Measurements from ENCODE around the gene TBK1. TPM values are rescaled to one million over a fixed set of nuclear protein-coding genes. Genes with fewer than 3 reads are reported as not detected.

TBK1 gene
- polyA plus RNA-seq, 3 donors = 14.3 to 24.7 (median 15.5) TPM

DNA sequence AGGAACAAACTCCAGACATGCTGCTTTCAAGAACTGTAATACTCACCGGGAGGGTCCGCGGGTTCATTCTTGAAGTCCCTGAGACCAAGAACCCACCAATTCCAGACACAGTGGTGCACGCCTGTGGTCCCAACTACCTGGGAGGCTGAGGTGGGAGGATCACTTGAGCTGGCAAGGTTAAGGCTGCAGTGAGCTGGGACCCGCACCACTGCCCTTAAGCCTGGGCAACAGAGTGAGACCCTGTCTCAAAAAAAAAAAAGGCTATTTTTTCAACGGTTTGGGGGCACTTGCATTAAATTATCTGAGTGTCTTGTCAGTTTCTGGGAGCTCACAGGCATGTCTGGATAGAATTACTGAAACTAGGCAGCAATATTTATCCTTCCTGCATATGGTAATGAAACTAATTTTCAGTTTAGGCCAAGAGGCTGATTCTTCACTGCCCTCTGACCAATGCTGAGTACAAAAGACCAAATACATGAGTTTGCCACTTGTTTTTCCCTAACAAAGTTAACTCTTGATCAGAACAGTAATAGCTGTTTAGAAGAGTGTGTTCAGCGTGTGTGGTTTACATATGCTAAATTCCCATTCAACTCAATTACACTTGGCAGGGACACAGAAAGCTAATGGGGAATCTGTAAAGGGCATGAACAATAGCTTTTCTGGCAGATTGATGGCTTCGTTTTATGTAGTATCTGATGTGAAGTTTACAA is 92.6 kb downstream of the TBK1 start:
- Histone ChIP-seq H3K4me1 (ENCODE audit: control insufficient read depth in 1 of 2, insufficient read depth in 2 of 2, low read length in 2 of 2) (peaks cover 0 to under 1% of the 10 kb centered on the region in 2 donors), H4K20me1 (ENCODE audit: insufficient read depth, low read length) (no peaks in the 10 kb centered on the region), H2AFZ (ENCODE audit: insufficient read depth, low read depth, low read length, poor library complexity, severe bottlenecking) (no peak overlapping the region), H3K27ac (ENCODE audit: low read depth in 1 of 2, low read length in 2 of 2) (no peak overlapping the region), H3K4me2 (replicated peaks; ENCODE audit: extremely low read depth, low read length, poor library complexity, severe bottlenecking) (no peak overlapping the region), H3K27me3 (ENCODE audit: control insufficient read depth in 2 of 2, insufficient read depth in 2 of 2, low read length in 2 of 2) (peaks cover 0 to 6% of the 10 kb centered on the region in 2 donors), H3K4me3 (replicated peaks in 1 of 3; ENCODE audit: low read depth in 2 of 3, low read length in 3 of 3) (no peak overlapping the region), H3K36me3 (replicated peaks in 1 of 2; ENCODE audit: control insufficient read depth in 1 of 2, insufficient read depth in 2 of 2, low read length in 2 of 2) (no peaks in the 10 kb centered on the region), H3K9me3 (replicated peaks in 1 of 2; ENCODE audit: control insufficient read depth in 1 of 2, insufficient read depth in 1 of 2, low read length in 2 of 2) (peaks cover 0 to 8% of the 10 kb centered on the region in 2 donors), H3K9ac (ENCODE audit: insufficient read depth, low read length, poor library complexity, severe bottlenecking) (no peak overlapping the region), H3K79me2 (ENCODE audit: insufficient read depth, low read length) (no peaks in the 10 kb centered on the region)
- intact Hi-C loops (cut with micrococcal nuclease) = loop anchor here in 1 of 2 donors (5.0 to 10.0 kb wide), 2 partner anchors 38 to 240 kb away; no protein-coding TSS in a partner anchor
- TF ChIP-seq, protein P1, sequence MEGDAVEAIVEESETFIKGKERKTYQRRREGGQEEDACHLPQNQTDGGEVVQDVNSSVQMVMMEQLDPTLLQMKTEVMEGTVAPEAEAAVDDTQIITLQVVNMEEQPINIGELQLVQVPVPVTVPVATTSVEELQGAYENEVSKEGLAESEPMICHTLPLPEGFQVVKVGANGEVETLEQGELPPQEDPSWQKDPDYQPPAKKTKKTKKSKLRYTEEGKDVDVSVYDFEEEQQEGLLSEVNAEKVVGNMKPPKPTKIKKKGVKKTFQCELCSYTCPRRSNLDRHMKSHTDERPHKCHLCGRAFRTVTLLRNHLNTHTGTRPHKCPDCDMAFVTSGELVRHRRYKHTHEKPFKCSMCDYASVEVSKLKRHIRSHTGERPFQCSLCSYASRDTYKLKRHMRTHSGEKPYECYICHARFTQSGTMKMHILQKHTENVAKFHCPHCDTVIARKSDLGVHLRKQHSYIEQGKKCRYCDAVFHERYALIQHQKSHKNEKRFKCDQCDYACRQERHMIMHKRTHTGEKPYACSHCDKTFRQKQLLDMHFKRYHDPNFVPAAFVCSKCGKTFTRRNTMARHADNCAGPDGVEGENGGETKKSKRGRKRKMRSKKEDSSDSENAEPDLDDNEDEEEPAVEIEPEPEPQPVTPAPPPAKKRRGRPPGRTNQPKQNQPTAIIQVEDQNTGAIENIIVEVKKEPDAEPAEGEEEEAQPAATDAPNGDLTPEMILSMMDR (IDR thresholded peaks at IDR 0.05) = no peak
- no peaks in the 10 kb centered on the region for H3K36me3 Mint-ChIP-seq
- H3K4me1 Mint-ChIP-seq = peaks cover 3% of the 10 kb centered on the region
- 91% methylated on average over 6 of the region's 8 CpGs for WGBS (ENCODE audit: insufficient coverage)
- H3K27ac Mint-ChIP-seq = no peak overlapping the region
- DNase-seq = no peak
- H3K9me3 Mint-ChIP-seq = peaks cover 5 to 10% (median 8%) of the 10 kb centered on the region in 7 donors
- peaks cover 9 to 31% (median 9%) of the 10 kb centered on the region in 3 donors for H3K27me3 Mint-ChIP-seq (ENCODE audit: low read depth in 3 of 3)
- no peak overlapping the region for H3K4me3 Mint-ChIP-seq

DNA sequence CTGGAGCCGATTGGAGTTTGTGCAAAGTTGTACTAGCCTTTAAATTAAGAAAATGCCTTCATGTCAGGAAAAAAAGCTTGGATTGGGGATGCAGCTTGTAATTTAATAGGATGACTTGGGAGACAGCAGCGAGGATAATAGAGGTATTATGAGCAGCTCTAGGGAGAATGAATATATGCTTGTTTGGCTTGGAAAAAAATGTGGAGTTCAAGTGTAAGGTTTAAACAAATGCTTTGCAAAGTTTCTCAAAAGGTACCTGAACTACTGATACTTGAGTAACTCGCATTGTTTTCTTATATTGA is 93.1 kb downstream of the TBK1 start:
- Histone ChIP-seq H3K79me2 (ENCODE audit: insufficient read depth, low read length) (peaks cover 2% of the 10 kb centered on the region), H3K27ac (ENCODE audit: low read depth in 1 of 2, low read length in 2 of 2) (no peak overlapping the region), H2AFZ (ENCODE audit: insufficient read depth, low read depth, low read length, poor library complexity, severe bottlenecking) (no peak overlapping the region), H3K27me3 (ENCODE audit: control insufficient read depth in 2 of 2, insufficient read depth in 2 of 2, low read length in 2 of 2) (peaks cover 0 to 6% of the 10 kb centered on the region in 2 donors), H3K36me3 (replicated peaks in 1 of 2; ENCODE audit: control insufficient read depth in 1 of 2, insufficient read depth in 2 of 2, low read length in 2 of 2) (no peaks in the 10 kb centered on the region), H3K4me1 (ENCODE audit: control insufficient read depth in 1 of 2, insufficient read depth in 2 of 2, low read length in 2 of 2) (peaks cover 0 to 6% of the 10 kb centered on the region in 2 donors), H4K20me1 (ENCODE audit: insufficient read depth, low read length) (no peaks in the 10 kb centered on the region), H3K9ac (ENCODE audit: insufficient read depth, low read length, poor library complexity, severe bottlenecking) (no peak overlapping the region), H3K9me3 (replicated peaks in 1 of 2; ENCODE audit: control insufficient read depth in 1 of 2, insufficient read depth in 1 of 2, low read length in 2 of 2) (peaks cover 0 to 8% of the 10 kb centered on the region in 2 donors), H3K4me3 (replicated peaks in 1 of 3; ENCODE audit: low read depth in 2 of 3, low read length in 3 of 3) (no peak overlapping the region), H3K4me2 (replicated peaks; ENCODE audit: extremely low read depth, low read length, poor library complexity, severe bottlenecking) (no peak overlapping the region)
- no peak overlapping the region for H3K27ac Mint-ChIP-seq
- intact Hi-C loops (cut with micrococcal nuclease) = loop anchor here in 1 of 2 donors (5.0 to 10.0 kb wide), 2 partner anchors 37 to 240 kb away; no protein-coding TSS in a partner anchor
- H3K4me1 Mint-ChIP-seq = peaks cover 6% of the 10 kb centered on the region
- H3K9me3 Mint-ChIP-seq = peaks cover 5 to 10% (median 8%) of the 10 kb centered on the region in 7 donors
- H3K4me3 Mint-ChIP-seq = no peak overlapping the region
- TF ChIP-seq, protein P1 (IDR thresholded peaks at IDR 0.05) = no peak
- 91% methylated on average over 2 of the region's 3 CpGs for WGBS (ENCODE audit: insufficient coverage)
- no peaks in the 10 kb centered on the region for H3K36me3 Mint-ChIP-seq
- no peak for DNase-seq
- H3K27me3 Mint-ChIP-seq (ENCODE audit: low read depth in 3 of 3) = peaks cover 9 to 31% (median 10%) of the 10 kb centered on the region in 3 donors

Data from CD14-positive monocyte (primary cell).